Omental fat pad (tissue), 4 donors: ENCODE measurements around the gene PIPOX. TPM values are rescaled to one million over a fixed set of nuclear protein-coding genes. Genes with fewer than 3 reads are reported as not detected.

Experiments
- ATAC-seq: fragments of 150-250 bp; one replicate; pipeline ENCODE4 v1.9.1; 2016; ENCODE audit warnings: mild to moderate bottlenecking, moderate library complexity; ENCODE audit not compliant: low FRiP score
- DNase-seq: peaks from one replicate; pipeline ENCODE4 v3.0.0-alpha.2; 2019; ENCODE audit warnings: low spot score
- total RNA-seq, 4 donors: library from RNA; depleted of rRNA; stranded (reverse); fragments of >200 nt; gene quantifications; one replicate each; pipeline ENCODE4 v1.1.0, GENCODE V29; 2016
- TF ChIP-seq, protein P1 (sequence below), 3 donors: fragments of 450-650 bp; IDR thresholded peaks; one replicate each; pipeline ENCODE4 v1.5.1; 2016 to 2017; ENCODE audit warnings: antibody characterized with exemption in 3 of 3, mild to moderate bottlenecking in 3 of 3, moderate library complexity in 2 of 3

PIPOX gene
- total RNA-seq, 4 donors from 2014 or later = 0.82 to 4.9 (median 1.6) TPM

DNA sequence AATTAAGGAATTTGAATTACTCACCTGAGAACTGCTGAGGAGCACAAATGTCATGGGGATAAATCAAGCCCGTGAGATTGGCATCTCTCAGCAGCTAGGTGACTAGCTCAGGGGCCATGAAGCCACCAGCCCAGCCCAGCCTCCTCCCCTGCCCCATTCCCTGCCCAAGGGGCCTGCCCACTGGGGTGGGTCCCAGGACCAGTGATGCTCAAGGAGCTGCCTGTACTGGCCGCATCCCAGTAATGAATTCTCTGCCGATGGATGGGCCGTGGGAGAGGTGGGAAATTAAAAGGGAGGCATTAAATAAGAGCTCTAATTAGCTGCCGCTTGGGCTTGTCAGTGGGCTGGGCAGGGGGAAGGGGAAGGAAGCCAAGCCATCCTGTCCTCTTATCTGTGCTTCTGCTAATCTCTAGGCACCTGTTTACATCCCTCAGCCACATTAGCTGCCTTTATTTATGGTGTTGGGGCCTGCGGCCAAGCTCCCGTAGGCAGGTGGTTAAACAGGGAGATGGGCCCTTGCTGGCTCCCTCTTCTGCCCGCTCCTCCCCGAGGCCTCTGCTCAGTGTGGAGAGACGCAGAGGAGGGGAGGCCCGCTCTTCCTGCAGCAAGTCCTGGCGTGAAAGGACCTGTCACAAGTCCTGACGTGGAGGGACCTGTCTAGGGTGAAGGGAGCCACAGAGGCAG lies 48.8 kb downstream of the PIPOX start:
- TF ChIP-seq, protein P1, sequence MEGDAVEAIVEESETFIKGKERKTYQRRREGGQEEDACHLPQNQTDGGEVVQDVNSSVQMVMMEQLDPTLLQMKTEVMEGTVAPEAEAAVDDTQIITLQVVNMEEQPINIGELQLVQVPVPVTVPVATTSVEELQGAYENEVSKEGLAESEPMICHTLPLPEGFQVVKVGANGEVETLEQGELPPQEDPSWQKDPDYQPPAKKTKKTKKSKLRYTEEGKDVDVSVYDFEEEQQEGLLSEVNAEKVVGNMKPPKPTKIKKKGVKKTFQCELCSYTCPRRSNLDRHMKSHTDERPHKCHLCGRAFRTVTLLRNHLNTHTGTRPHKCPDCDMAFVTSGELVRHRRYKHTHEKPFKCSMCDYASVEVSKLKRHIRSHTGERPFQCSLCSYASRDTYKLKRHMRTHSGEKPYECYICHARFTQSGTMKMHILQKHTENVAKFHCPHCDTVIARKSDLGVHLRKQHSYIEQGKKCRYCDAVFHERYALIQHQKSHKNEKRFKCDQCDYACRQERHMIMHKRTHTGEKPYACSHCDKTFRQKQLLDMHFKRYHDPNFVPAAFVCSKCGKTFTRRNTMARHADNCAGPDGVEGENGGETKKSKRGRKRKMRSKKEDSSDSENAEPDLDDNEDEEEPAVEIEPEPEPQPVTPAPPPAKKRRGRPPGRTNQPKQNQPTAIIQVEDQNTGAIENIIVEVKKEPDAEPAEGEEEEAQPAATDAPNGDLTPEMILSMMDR (IDR thresholded peaks at IDR 0.05) = no peak
- no peak for DNase-seq
- ATAC-seq = no peak

DNA sequence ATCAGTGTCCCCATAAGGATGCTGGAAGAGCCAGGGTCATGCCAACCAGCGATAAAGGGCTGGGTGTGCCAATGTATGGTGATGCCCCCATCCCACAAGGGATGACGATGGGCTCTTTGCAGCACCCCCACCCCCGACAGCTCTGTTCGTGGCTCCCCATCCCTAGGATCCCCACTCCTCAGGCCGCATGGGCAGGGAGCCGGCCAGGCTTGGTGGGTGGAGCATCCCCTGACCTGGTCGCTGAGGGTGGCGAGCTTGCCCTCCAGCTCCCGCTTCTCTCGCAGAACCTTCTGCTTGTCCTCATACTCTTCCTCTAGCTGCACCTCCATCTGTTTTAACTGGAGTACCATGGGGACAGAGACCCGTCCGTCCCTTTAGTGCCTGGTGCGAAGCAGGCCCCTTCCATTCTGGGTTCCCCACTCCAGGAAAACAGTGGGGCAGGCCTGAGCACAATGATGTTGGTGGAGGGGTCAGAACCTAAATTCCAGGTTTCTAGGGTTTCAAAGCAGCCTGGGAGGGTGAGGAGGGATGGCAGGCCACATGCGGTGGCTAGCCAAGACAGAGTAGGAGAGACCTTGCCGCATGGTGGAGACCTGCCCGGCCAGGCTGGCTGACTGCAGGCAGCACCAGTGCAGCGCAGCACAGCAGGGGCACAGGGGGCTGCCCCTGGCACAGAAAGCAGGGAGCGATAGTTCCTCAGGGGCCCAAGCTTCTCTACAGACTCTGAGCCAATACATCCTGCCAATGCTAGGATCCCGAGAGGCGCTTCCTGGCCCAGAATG lies 50.3 kb downstream of the PIPOX start:
- ATAC-seq (no peak), DNase-seq (no peak)
- TF ChIP-seq, protein P1 (IDR thresholded peaks at IDR 0.05) = no peak

DNA sequence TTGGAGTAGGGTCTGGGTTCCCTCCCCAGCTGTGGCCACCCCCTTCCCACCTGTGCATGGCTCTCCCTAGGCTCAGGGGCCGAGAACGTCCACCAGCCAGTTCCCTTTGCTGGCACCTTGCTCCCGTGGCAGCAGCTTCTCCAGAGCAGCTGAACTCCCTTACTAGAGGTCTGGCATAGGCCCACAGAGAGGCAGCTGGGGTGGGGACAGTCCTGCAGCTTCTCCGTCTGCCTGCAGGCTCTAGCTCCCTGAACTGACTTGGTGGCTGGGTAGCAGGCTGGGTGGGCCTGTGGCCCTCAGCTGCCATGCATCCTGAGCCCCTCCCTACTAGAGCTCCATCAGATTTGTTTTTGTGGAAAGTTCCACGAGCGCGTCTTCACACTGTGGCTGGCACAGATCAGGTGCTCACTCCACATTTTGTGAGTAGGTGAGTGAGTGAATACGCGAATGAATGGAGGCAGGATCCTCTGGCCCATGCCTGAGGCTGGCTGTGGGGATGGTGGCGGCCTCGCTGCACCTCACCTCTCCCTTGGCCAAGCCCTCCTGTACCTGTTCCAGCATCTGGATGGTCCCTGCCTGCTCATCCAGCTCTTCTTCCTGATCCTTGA lies 51.3 kb downstream of the PIPOX start:
- DNase-seq (no peak), ATAC-seq (no peak)
- TF ChIP-seq, protein P1 (IDR thresholded peaks at IDR 0.05) = no peak

DNA sequence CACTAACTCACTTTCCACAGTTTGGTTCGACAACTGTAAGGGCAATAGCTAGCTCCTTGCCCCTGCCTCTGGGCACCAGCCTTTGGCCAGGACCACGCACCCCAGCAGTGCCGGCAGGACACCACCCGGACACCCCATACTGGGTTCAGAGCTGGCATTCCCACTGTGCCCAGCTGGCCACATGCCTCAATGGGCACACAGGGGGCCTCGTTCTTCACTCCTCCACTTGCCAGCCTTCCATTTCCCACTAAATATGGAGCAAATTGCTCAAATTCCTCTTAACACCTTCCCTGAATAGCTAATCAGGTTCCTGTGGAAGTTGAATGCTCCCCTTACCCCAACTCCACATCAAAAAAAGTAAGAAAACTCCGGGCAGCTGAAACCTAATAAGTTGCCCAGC lies 52.5 kb downstream of the PIPOX start:
- no peak for ATAC-seq
- no peak for DNase-seq
- TF ChIP-seq, protein P1 (IDR thresholded peaks at IDR 0.05) = no peak

DNA sequence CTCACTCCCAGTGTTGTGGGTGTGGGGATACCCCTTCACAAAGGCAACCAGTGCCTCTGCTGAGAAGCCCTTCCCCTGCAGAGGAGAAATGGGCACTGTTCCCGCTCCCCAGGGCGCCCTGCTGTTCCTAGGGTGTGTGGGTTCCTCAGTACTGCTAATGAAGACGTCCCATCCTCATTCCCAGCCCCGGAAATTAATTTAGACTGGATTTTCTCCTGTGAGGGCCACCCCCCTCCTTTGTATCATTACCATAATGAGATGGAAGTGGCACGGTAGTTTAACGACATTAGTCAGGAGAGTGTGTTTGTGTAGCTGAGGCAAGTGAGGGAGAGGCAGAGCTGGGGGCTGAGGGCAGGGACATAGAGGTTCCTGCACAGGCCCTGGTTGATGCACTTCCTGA lies 53.2 kb downstream of the PIPOX start:
- ATAC-seq = no peak
- TF ChIP-seq, protein P1 (IDR thresholded peaks at IDR 0.05) = no peak
- no peak for DNase-seq

DNA sequence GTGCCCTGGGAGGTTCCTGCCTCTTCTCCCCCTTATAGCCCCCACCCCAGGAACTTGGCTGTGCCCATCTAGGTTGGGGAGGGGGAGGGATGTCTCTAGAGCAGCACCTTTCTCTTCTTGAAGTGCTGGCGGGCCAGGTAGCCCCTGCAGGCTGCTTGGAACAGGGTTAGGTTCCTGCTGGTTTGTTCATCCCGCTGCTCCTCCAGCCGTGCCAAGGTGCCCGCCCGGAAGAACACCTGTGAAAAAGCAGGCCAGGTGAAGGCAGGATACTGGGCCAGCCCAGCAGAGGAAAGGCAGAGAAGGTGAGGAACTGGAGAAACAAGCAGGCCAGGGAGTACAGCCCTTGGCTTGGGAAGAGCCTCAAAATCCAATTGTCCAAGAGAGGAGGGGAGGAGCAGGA lies 56.6 kb downstream of the PIPOX start:
- DNase-seq = no peak

More for the DNA sequence above, 56.6 kb downstream of the PIPOX start:
- no peak for ATAC-seq
- TF ChIP-seq, protein P1 (IDR thresholded peaks at IDR 0.05) = no peak
